NCI-H526 treated with DMSO at 0.1 percent for 48 hours (cell line): ENCODE data around the gene EEF1A1.

Source experiments
- DNase-seq: peaks from one replicate; lab custom pipeline; 2025; lab: John Stamatoyannopoulos, UW

EEF1A1 gene

GRCh38 chr6:73505142-73505541 is 15.7 kb downstream of the EEF1A1 start:
- no peak for DNase-seq

GRCh38 chr6:73504160-73504559 is 16.7 kb downstream of the EEF1A1 start:
- DNase-seq, result no peak

- no peak for DNase-seq
These were observed 17.6 kb downstream of the EEF1A1 start for GRCh38 chr6:73503027-73503772.

- no peak for DNase-seq
These were observed 22.9 kb downstream of the EEF1A1 start for GRCh38 chr6:73497915-73498314.

- no peak for DNase-seq
These were observed 29.5 kb downstream of the EEF1A1 start for GRCh38 chr6:73491377-73491776.

GRCh38 chr6:73487473-73487872 is 33.4 kb downstream of the EEF1A1 start:
- no peak for DNase-seq

- no peak for DNase-seq
These were observed 36.4 kb downstream of the EEF1A1 start for GRCh38 chr6:73484438-73484837.

GRCh38 chr6:73481969-73482368 is 38.9 kb downstream of the EEF1A1 start:
- DNase-seq, result no peak

GRCh38 chr6:73477407-73477806 is 43.4 kb downstream of the EEF1A1 start:
- no peak for DNase-seq

- DNase-seq, result no peak
These were observed 44.1 kb downstream of the EEF1A1 start for GRCh38 chr6:73476723-73477122.

- DNase-seq, result no peak
These were observed 49.0 kb downstream of the EEF1A1 start for GRCh38 chr6:73471686-73472290.
